Activated T-helper 1 cell treated with Interleukin-2 at 50 U/mL for 16 hours (primary cell): ENCODE measurements around the gene GRK4.
"Not testable (repeated sequence)": the region's sequence is repeated elsewhere in the genome, so short reads cannot be mapped to it uniquely, and the experiment has no call there.

Experiments used
- DNase-seq: peaks from one replicate; pipeline ENCODE4 v3.0.0-alpha.2; 2020; ENCODE audit warnings: low read depth

Gene GRK4

GRCh38 chr4:2963175-2963965 lies at the start of gene GRK4, which contains the start of gene NOP14:
Gene GRK4 (plus strand): TSS chr4:2963571. CDS start chr4:2964071, 500 bp downstream.
Gene NOP14 (minus strand): TSS chr4:2963406. CDS start chr4:2963319, 87 bp downstream.
- peak; percentile 94 for DNase-seq

GRCh38 chr4:2914256-2915126 lies 48.9 kb upstream of the GRK4 start:
- no peak for DNase-seq

GRCh38 chr4:2915789-2916188 lies 47.6 kb upstream of the GRK4 start:
- DNase-seq, result no peak

GRCh38 chr4:2916696-2917095 lies 46.7 kb upstream of the GRK4 start:
- DNase-seq, result not testable (repeated sequence)

GRCh38 chr4:2918300-2918699 lies 45.1 kb upstream of the GRK4 start:
- not testable (repeated sequence) for DNase-seq

GRCh38 chr4:2918714-2919113 lies 44.7 kb upstream of the GRK4 start:
- not testable (repeated sequence) for DNase-seq

GRCh38 chr4:2922453-2923101 lies 40.8 kb upstream of the GRK4 start:
- not testable (repeated sequence) for DNase-seq

GRCh38 chr4:2923141-2923551 lies 40.2 kb upstream of the GRK4 start:
- DNase-seq, result no peak

GRCh38 chr4:2923668-2924173 lies 39.6 kb upstream of the GRK4 start:
- DNase-seq, result no peak

- no peak for DNase-seq
These were observed 39.1 kb upstream of the GRK4 start for GRCh38 chr4:2924286-2924685.

GRCh38 chr4:2924765-2925301 lies 38.5 kb upstream of the GRK4 start:
- no peak for DNase-seq

GRCh38 chr4:2925496-2925895 lies 37.9 kb upstream of the GRK4 start:
- no peak for DNase-seq

GRCh38 chr4:2925931-2926860 lies 37.2 kb upstream of the GRK4 start:
- DNase-seq, result no peak

GRCh38 chr4:2927016-2927695 lies 36.2 kb upstream of the GRK4 start:
- no peak for DNase-seq

- DNase-seq, result no peak
These were observed 35.7 kb upstream of the GRK4 start for GRCh38 chr4:2927696-2928075.

GRCh38 chr4:2928242-2929176 lies 34.9 kb upstream of the GRK4 start:
- no peak for DNase-seq

- no peak for DNase-seq
These were observed 33.9 kb upstream of the GRK4 start for GRCh38 chr4:2929469-2929868.

- no peak for DNase-seq
These were observed 33.1 kb upstream of the GRK4 start for GRCh38 chr4:2930135-2930757.
